ENCODE data around the gene RAET1E. TPM values are rescaled to one million over a fixed set of nuclear protein-coding genes. Genes with fewer than 3 reads are reported as not detected.

RAET1E gene
- total and polyA plus RNA-seq, 9 of the 15 experiments (the other 6 are each of a cell fraction or from before 2014, with no cell fraction given): not detected

DNA sequence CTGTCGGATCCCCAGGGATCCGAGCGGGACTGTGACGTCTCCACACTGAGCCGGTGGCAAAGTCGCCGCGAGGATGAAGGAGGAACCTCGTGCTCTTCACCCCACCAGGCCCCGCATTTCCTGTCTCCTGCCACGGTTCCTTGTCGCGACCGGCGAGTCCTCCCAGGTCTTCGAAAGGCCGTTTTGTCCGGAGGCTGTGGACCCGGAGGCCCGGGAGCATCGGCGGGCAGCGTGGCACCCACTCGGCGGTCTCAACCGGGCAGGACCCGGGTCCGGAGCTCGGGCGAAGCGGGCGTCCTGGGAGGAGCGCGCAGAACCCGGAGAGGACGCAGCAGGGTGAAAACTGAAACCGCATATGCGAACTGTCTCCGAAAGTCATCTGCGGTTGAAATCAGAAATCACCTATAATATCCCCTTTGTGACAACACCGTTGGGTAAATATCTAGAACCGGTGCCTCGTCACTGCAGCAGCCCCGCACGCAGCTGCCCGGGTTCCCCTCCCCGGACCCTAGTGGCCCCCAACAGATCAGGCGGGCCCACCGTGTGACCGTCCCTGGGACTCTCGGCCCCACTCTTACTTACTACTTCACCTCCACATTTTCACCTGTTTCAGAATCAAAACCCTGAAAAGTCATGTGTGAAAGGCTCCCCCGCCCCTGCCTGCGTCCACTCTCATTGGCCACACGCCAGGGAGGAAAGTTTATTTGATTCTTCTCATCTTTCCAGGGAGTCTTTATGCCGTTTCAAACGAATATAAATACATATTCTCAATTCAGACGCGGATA is 40.9 kb upstream of the RAET1E start (continued):
- no peak for TF ChIP-seq HIVEP1 (CRISPR knock-in tag; IDR thresholded peaks at IDR 0.05)
- 0 out of 2 replicates have a peak, but pooled peaks have one; percentile 12 for TF ChIP-seq ETV5 (CRISPR knock-in tag; IDR thresholded peaks at IDR 0.05; ENCODE audit: low read depth)
- no peak for TF ChIP-seq MYNN (IDR thresholded peaks at IDR 0.05)
- TF ChIP-seq MYNN (CRISPR knock-in tag; IDR thresholded peaks at IDR 0.05): no peak
- TF ChIP-seq KDM5B (IDR thresholded peaks at IDR 0.05; ENCODE audit: insufficient replicate concordance, low read depth, low read length): peak; percentile 35
- peak; percentile 57; the same call in 1 of the 2 replicates for TF ChIP-seq MAX (CRISPR knock-in tag; IDR thresholded peaks at IDR 0.05)
- no peak for TF ChIP-seq NCOA6 (IDR thresholded peaks at IDR 0.05)
- no peak for TF ChIP-seq NUFIP1 (IDR thresholded peaks at IDR 0.05; ENCODE audit: partially characterized antibody)
- no peak for TF ChIP-seq E2F3 (CRISPR knock-in tag; IDR thresholded peaks at IDR 0.05)
- TF ChIP-seq CTBP1 (IDR thresholded peaks at IDR 0.05; ENCODE audit: borderline replicate concordance): peak; percentile 27; the same call in 1 of the 2 replicates
- peak; percentile 31; the same call in 1 of the 2 replicates for TF ChIP-seq RBFOX2 (IDR thresholded peaks at IDR 0.05; ENCODE audit: low read depth, low read length)
- TF ChIP-seq MYC (IDR thresholded peaks at IDR 0.05; ENCODE audit: low read depth, low read length): no peak
- peak; percentile 35; the same call in 1 of the 2 replicates for TF ChIP-seq MYC (CRISPR knock-in tag; IDR thresholded peaks at IDR 0.05; ENCODE audit: borderline replicate concordance, low read depth)
- TF ChIP-seq RFX7 (CRISPR knock-in tag; IDR thresholded peaks at IDR 0.05): no peak
- TF ChIP-seq NFIC (IDR thresholded peaks at IDR 0.05): peak; percentile 73
- TF ChIP-seq ETV1 (tag; conservative IDR thresholded peaks at IDR 0.05; ENCODE audit: low read depth): peak; percentile 30; the same call in 1 of the 2 replicates
- TF ChIP-seq ZFX (CRISPR knock-in tag; IDR thresholded peaks at IDR 0.05): peak; percentile 39; the same call in 1 of the 2 replicates
- no peak for TF ChIP-seq TEAD1 (CRISPR knock-in tag; IDR thresholded peaks at IDR 0.05)
- 0 out of 2 replicates have a peak, but pooled peaks have one; percentile 22 for TF ChIP-seq ZSCAN29 (IDR thresholded peaks at IDR 0.05)
- no peak for TF ChIP-seq U2AF1 (optimal IDR thresholded peaks at IDR 0.05; ENCODE audit: low read depth, low read length)
- peak; percentile 33 to 71 for TF ChIP-seq E2F6 (IDR thresholded peaks at IDR 0.05; ENCODE audit: borderline replicate concordance in 1 of 2, extremely low read depth in 1 of 2, insufficient read depth in 1 of 2, insufficient read length in 1 of 2, low read depth in 1 of 2, low read length in 1 of 2, poor library complexity in 1 of 2, severe bottlenecking in 1 of 2)
- no peak for TF ChIP-seq ZBTB43 (CRISPR knock-in tag; IDR thresholded peaks at IDR 0.05)
- TF ChIP-seq, protein P1, sequence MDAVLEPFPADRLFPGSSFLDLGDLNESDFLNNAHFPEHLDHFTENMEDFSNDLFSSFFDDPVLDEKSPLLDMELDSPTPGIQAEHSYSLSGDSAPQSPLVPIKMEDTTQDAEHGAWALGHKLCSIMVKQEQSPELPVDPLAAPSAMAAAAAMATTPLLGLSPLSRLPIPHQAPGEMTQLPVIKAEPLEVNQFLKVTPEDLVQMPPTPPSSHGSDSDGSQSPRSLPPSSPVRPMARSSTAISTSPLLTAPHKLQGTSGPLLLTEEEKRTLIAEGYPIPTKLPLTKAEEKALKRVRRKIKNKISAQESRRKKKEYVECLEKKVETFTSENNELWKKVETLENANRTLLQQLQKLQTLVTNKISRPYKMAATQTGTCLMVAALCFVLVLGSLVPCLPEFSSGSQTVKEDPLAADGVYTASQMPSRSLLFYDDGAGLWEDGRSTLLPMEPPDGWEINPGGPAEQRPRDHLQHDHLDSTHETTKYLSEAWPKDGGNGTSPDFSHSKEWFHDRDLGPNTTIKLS (IDR thresholded peaks at IDR 0.05; ENCODE audit: borderline replicate concordance, low read depth): 0 out of 2 replicates have a peak, but pooled peaks have one; percentile 17

Measured in K562 (cell line).